PC-9 (cell line): ENCODE data around the gene SLCO6A1. TPM values are rescaled to one million over a fixed set of nuclear protein-coding genes. Genes with fewer than 3 reads are reported as not detected.

ENCODE experiments used
- BruUV-seq: library from RNA; stranded (reverse); fragments of 400-500 nt; replicated peaks from 2 replicates; lab custom pipeline; 2021; lab: Mats Ljungman, UMichigan
- CTCF ChIA-PET: fragments of 300-600 bp; sonication (Branson Sonifier 250); formaldehyde crosslinking; loops from one replicate; lab custom pipeline; 2022; ENCODE audit warnings: antibody characterized with exemption; lab: Charles Lee
- POLR2A ChIA-PET: fragments of 300-600 bp; sonication (Branson Sonifier 250); formaldehyde crosslinking; loops from one replicate; lab custom pipeline; 2022; ENCODE audit warnings: antibody characterized with exemption; ENCODE audit not compliant: unreplicated experiment; lab: Charles Lee
- DNase-seq, 2 experiments: peaks; one replicate each; pipeline versions ENCODE4 v3.0.0 to v3.0.0-alpha.2; 2015 to 2022; ENCODE audit warnings: mixed read lengths in 1 of 2
- H2AFZ ChIP-seq: fragments of 200-600 bp; sonication (generic); 2 replicates; pipeline ENCODE4 v1.8.1; 2017; ENCODE audit warnings: antibody characterized with exemption
- H3F3A ChIP-seq: fragments of 200-600 bp; sonication (generic); 2 replicates; pipeline ENCODE4 v1.8.1; 2017; ENCODE audit warnings: antibody characterized with exemption, mild to moderate bottlenecking, low read depth; ENCODE audit not compliant: insufficient read depth
- H3K27ac ChIP-seq: fragments of 200-600 bp; sonication (generic); 2 replicates; pipeline ENCODE4 v1.6.1; 2016; ENCODE audit warnings: mixed run types
- H3K27me3 ChIP-seq: fragments of 200-600 bp; sonication (generic); 2 replicates; pipeline ENCODE4 v1.6.1; 2016; ENCODE audit warnings: low read depth, mixed run types; ENCODE audit not compliant: insufficient read depth
- H3K36me3 ChIP-seq: fragments of 200-600 bp; sonication (generic); 2 replicates; pipeline ENCODE4 v1.6.1; 2016; ENCODE audit warnings: low read depth, mixed run types
- H3K4me1 ChIP-seq: fragments of 200-600 bp; sonication (generic); replicated peaks from 2 replicates; pipeline ENCODE4 v1.6.1; 2016; ENCODE audit warnings: mixed run types; ENCODE audit not compliant: insufficient read depth
- H3K4me2 ChIP-seq: fragments of 200-600 bp; sonication (generic); 2 replicates; pipeline ENCODE4 v1.6.1; 2017; ENCODE audit warnings: mixed run types
- H3K4me3 ChIP-seq: fragments of 200-600 bp; sonication (generic); 2 replicates; pipeline ENCODE4 v1.6.1; 2016; ENCODE audit warnings: mixed run types
- H3K79me2 ChIP-seq: fragments of 200-600 bp; sonication (generic); 2 replicates; pipeline ENCODE4 v1.6.1; 2017; ENCODE audit warnings: low read depth, mixed run types
- H3K9me2 ChIP-seq: fragments of 200-600 bp; sonication (generic); 2 replicates; pipeline ENCODE4 v1.8.1; 2017; ENCODE audit warnings: mild to moderate bottlenecking; ENCODE audit not compliant: insufficient read depth
- H3K9me3 ChIP-seq: fragments of 200-600 bp; sonication (generic); 2 replicates; pipeline ENCODE4 v1.8.1; 2016; ENCODE audit warnings: low read depth; ENCODE audit not compliant: insufficient read depth
- H4K20me1 ChIP-seq: fragments of 200-600 bp; sonication (generic); 2 replicates; pipeline ENCODE4 v1.8.1; 2017; ENCODE audit not compliant: insufficient read depth
- CTCF ChIP-seq: fragments of 200-600 bp; sonication (generic); conservative IDR thresholded peaks from 2 replicates; pipeline ENCODE4 v1.6.1; 2017; ENCODE audit warnings: mixed run types, antibody characterized with exemption, mild to moderate bottlenecking, moderate library complexity
- EZH2 ChIP-seq: fragments of 200-600 bp; sonication (generic); IDR thresholded peaks from 2 replicates; pipeline ENCODE4 v1.8.0; 2017; ENCODE audit warnings: antibody characterized with exemption, low read depth
- intact Hi-C: fragments of 100-400 bp; cut with micrococcal nuclease; formaldehyde crosslinking; loops from one replicate; pipeline ENCODE4 v1.10.0; 2022; ENCODE audit not compliant: unreplicated experiment
- total RNA-seq: library from RNA; stranded (reverse); gene quantifications from 2 replicates; pipeline ENCODE4 v1.2.3, GENCODE V29; 2021

Gene SLCO6A1
- total RNA-seq, 1 experiment from 2014 or later, result not detected

DNA sequence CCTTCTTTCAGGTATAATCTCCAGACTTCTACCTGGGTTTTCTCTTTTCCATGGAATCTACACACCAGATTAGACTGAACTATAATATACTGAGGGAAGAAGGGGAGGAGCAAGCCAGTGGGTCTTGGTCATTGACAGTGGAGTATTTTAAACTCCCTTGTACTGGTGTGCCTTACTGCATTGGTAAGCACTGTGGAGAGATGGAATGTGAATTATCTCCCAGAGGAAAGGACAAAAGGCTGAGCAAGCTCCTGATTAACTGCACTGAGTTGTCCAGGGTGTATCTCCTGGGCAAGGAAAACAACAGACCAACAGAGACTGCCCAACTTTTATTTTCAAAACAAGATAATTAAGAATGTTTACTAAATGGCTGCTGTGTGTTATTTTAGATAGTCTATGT, 29.8 kb upstream of the SLCO6A1 start:
- ChIA-PET CTCF (no interaction called here), POLR2A (no interaction called here)
- Histone ChIP-seq H3K36me3 (no peaks in the 10 kb centered on the region), H3K4me1 (no peaks in the 10 kb centered on the region), H3K4me3 (no peak overlapping the region), H3F3A (no peaks in the 10 kb centered on the region), H3K4me2 (no peak overlapping the region), H3K27me3 (no peaks in the 10 kb centered on the region), H3K27ac (no peak overlapping the region), H2AFZ (no peak overlapping the region), H3K79me2 (no peaks in the 10 kb centered on the region), H3K9me3 (no peaks in the 10 kb centered on the region), H4K20me1 (no peaks in the 10 kb centered on the region), H3K9me2 (no peaks in the 10 kb centered on the region; the same call in 1 of the 2 replicates)
- no peak for TF ChIP-seq EZH2
- TF ChIP-seq CTCF, result no peak
- intact Hi-C loops, result no loop called here
- BruUV-seq, result no TSS peak
- no peak for DNase-seq

GRCh38 chr5:102527547-102527946, 28.7 kb upstream of the SLCO6A1 start:
- Histone ChIP-seq H3K9me3 (no peaks in the 10 kb centered on the region), H3K36me3 (no peaks in the 10 kb centered on the region), H3K9me2 (no peaks in the 10 kb centered on the region; the same call in 1 of the 2 replicates), H2AFZ (no peak overlapping the region), H3K27me3 (no peaks in the 10 kb centered on the region), H3K4me2 (no peak overlapping the region), H3K79me2 (no peaks in the 10 kb centered on the region), H4K20me1 (no peaks in the 10 kb centered on the region), H3K4me3 (no peak overlapping the region), H3K4me1 (no peaks in the 10 kb centered on the region), H3K27ac (no peak overlapping the region), H3F3A (no peaks in the 10 kb centered on the region)
- POLR2A ChIA-PET, result no interaction called here
- CTCF ChIA-PET, result no interaction called here
- intact Hi-C loops, result no loop called here
- TF ChIP-seq CTCF, result no peak
- no peak for TF ChIP-seq EZH2
- BruUV-seq, result no TSS peak
- no peak for DNase-seq

DNA sequence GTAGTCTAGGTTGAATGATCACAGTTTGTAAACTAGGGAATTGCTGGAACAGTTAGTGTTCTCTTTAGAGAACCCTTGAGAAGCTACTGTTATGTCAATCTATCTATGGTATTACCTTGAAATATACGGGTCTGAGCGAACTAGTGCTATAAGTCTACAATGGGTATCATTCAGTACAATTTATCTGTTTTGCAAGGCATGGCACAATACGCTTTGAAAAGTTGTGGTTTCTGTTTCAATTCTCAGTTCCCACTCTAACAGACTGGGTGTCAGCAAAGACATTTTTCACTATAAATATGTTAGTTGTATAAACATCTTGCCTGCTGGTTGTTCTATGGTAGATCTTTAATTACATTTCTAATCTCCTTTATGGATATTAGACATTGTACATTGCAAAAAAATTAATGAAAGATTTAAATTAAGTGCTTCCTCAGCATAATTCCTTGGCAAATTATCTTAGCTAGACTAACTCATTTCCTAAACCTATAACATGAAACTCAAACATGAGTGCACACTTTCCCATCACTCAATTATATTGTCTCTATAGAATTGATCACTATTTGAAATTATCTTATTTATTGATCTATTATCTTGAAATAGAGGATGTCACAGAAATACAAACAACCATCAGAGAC, 24.9 kb upstream of the SLCO6A1 start:
- POLR2A ChIA-PET, result no interaction called here
- H3K4me3 ChIP-seq, result no peak overlapping the region
- no TSS peak for BruUV-seq
- no peaks in the 10 kb centered on the region for H3F3A ChIP-seq
- H2AFZ ChIP-seq, result no peak overlapping the region
- CTCF ChIA-PET, result no interaction called here
- H3K27me3 ChIP-seq, result no peaks in the 10 kb centered on the region
- no peaks in the 10 kb centered on the region for H3K79me2 ChIP-seq
- no peaks in the 10 kb centered on the region for H3K9me3 ChIP-seq
- H3K4me1 ChIP-seq, result no peaks in the 10 kb centered on the region
- intact Hi-C loops, result no loop called here
- H4K20me1 ChIP-seq, result no peaks in the 10 kb centered on the region
- no peaks in the 10 kb centered on the region for H3K36me3 ChIP-seq
- DNase-seq, result no peak
- no peak overlapping the region for H3K4me2 ChIP-seq
- no peaks in the 10 kb centered on the region for H3K9me2 ChIP-seq
- no peak overlapping the region for H3K27ac ChIP-seq
- no peak for TF ChIP-seq CTCF
- no peak for TF ChIP-seq EZH2
